ENCODE measurements around the gene PAX1. TPM values are rescaled to one million over a fixed set of nuclear protein-coding genes. Genes with fewer than 3 reads are reported as not detected.

The PAX1 gene
- total and polyA plus RNA-seq, 2 donors (not counting 1 experiment from before 2014, with no cell fraction given), result not detected

DNA sequence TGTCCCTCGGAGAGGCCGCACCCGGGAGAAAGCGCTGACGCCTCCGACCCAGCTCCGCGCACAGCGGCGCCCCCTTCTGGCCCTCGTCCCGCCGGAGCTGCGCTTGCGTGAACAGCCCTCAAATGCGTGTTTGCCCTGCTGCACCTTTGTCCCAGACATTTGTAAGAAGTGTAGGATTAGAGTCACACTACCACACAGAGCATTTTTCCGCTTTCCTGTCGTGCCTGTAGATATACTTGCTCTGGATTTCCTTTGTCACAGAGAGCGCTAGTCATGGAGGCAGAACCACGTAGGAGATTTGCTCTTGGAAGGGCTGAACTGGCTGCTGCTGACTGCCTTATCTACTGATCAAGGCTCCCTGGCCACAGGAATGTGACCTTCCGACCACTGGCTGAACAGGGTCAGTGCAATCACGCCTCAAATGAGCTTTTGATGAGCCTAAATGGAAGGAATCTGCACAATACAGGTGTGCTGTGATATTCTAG lies 62.3 kb downstream of the PAX1 start:
- H3K9ac ChIP-seq (ENCODE audit: insufficient read depth, low read length), result no peak overlapping the region
- TF ChIP-seq, protein P1, sequence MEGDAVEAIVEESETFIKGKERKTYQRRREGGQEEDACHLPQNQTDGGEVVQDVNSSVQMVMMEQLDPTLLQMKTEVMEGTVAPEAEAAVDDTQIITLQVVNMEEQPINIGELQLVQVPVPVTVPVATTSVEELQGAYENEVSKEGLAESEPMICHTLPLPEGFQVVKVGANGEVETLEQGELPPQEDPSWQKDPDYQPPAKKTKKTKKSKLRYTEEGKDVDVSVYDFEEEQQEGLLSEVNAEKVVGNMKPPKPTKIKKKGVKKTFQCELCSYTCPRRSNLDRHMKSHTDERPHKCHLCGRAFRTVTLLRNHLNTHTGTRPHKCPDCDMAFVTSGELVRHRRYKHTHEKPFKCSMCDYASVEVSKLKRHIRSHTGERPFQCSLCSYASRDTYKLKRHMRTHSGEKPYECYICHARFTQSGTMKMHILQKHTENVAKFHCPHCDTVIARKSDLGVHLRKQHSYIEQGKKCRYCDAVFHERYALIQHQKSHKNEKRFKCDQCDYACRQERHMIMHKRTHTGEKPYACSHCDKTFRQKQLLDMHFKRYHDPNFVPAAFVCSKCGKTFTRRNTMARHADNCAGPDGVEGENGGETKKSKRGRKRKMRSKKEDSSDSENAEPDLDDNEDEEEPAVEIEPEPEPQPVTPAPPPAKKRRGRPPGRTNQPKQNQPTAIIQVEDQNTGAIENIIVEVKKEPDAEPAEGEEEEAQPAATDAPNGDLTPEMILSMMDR (conservative IDR thresholded peaks at IDR 0.05 in 1 of 2, IDR thresholded peaks at IDR 0.05 in 1 of 2; ENCODE audit: low read depth in 1 of 2, low read length in 2 of 2), result no peak
- no peak for TF ChIP-seq EZH2 (IDR thresholded peaks at IDR 0.05; ENCODE audit: low read length, missing control alignments)
- DNase-seq (ENCODE audit: low read depth in 2 of 2), result no peak
- H3K4me2 ChIP-seq (ENCODE audit: extremely low read depth, insufficient read depth, low read length), result no peak overlapping the region
- H3K27me3 ChIP-seq (ENCODE audit: control insufficient read depth, insufficient read depth, low read length), result no peaks in the 10 kb centered on the region
- no peaks in the 10 kb centered on the region for H4K20me1 ChIP-seq (ENCODE audit: control insufficient read depth, extremely low read depth, insufficient read depth, low read length)
- no peaks in the 10 kb centered on the region for H3K9me3 ChIP-seq (ENCODE audit: control insufficient read depth, insufficient read depth, low read depth, low read length)
- no peak overlapping the region for H3K27ac ChIP-seq (ENCODE audit: insufficient read depth, low read length)
- H2AFZ ChIP-seq (ENCODE audit: low read length), result no peak overlapping the region
- H3K4me1 ChIP-seq (ENCODE audit: control insufficient read depth, extremely low read depth, insufficient read depth, low read length), result no peaks in the 10 kb centered on the region
- H3K36me3 ChIP-seq (ENCODE audit: control insufficient read depth, insufficient read depth, low read length), result no peaks in the 10 kb centered on the region
- H3K4me3 ChIP-seq (replicated peaks in 1 of 4; ENCODE audit: control extremely low read depth in 1 of 4, insufficient read depth in 1 of 4, low read depth in 3 of 4, low read length in 4 of 4), result no peak overlapping the region
- no peaks in the 10 kb centered on the region for H3K79me2 ChIP-seq (ENCODE audit: control insufficient read depth, insufficient read depth, low read length)

Other genes with a start within 250 kb of the PAX1 start
- not detected in 2 replicates for gene NKX2-2, start 191.6 kb upstream of the PAX1 start, total RNA-seq
- not detected in 2 replicates for gene NKX2-2, start 191.6 kb upstream of the PAX1 start, polyA plus RNA-seq